Ovary (tissue), 9 donors: ENCODE results near the gene CCDC141. TPM values are rescaled to one million over a fixed set of nuclear protein-coding genes. Genes with fewer than 3 reads are reported as not detected.

Source experiments
- DNase-seq, 5 donors: peaks; one replicate each; pipeline ENCODE4 v3.0.0-alpha.2; 2019 to 2020
- H3K27ac ChIP-seq, 2 donors: fragments of 200-600 bp; one replicate each; pipeline versions ENCODE4 v1.5.1 to v1.8.0; 2019 to 2022
- H3K27me3 ChIP-seq: fragments of 200-600 bp; one replicate; pipeline ENCODE4 v1.8.0; 2022
- H3K36me3 ChIP-seq: fragments of 200-600 bp; sonication (generic); one replicate; pipeline ENCODE4 v1.5.1; 2019
- H3K4me1 ChIP-seq: one replicate; pipeline ENCODE4 v1.8.1; 2013; ENCODE audit warnings: mild to moderate bottlenecking, moderate library complexity; ENCODE audit not compliant: insufficient read depth
- H3K4me3 ChIP-seq: fragments of 200-600 bp; sonication (generic); one replicate; pipeline ENCODE4 v1.5.1; 2017
- H3K9me3 ChIP-seq, 2 donors: fragments of 200-600 bp in 1 of 2; sonication (generic) in 1 of 2; one replicate each; pipeline versions ENCODE4 v1.5.1 to v1.8.1; 2013 to 2019; ENCODE audit warnings: mild to moderate bottlenecking in 1 of 2, moderate library complexity in 1 of 2
- CTCF ChIP-seq, 3 donors: fragments of 450-650 bp in 2 of 3; fragments of 200-600 bp in 1 of 3; IDR thresholded peaks; one replicate each; pipeline versions ENCODE4 v1.5.1 to v1.8.0; 2016 to 2022; ENCODE audit warnings: antibody characterized with exemption in 3 of 3, mild to moderate bottlenecking in 1 of 3
- EP300 ChIP-seq: sonication (generic); formaldehyde crosslinking; IDR thresholded peaks from one replicate; pipeline ENCODE4 v1.6.1; 2017; ENCODE audit warnings: antibody characterized with exemption
- POLR2A ChIP-seq: fragments of 450-650 bp; IDR thresholded peaks from one replicate; pipeline ENCODE4 v1.6.1; 2017; ENCODE audit warnings: antibody characterized with exemption, mild to moderate bottlenecking, moderate library complexity
- WGBS, 3 donors: extraction: QIAGEN DNeasy Blood & Tissue Kit in 1 of 3; methylation state at CpG; one replicate each; pipeline versions ENCODE4 v1.1.5 to v1.1.7; 2013 to 2017; 5-methylcytosine and 5-hydroxymethylcytosine counted together
- intact Hi-C, 4 donors: fragments of 100-400 bp; cut with DNase I; formaldehyde crosslinking; loops; one replicate each; pipeline versions ENCODE4 v1.11.0 to v1.15.1; 2022 to 2023
- polyA plus RNA-seq, 2 donors: library from polyadenylated mRNA; stranded (reverse); fragments of 200-250 nt in 1 of 2; fragments of 350-450 nt in 1 of 2; fragmentation: Illumina TruSeq in 1 of 2; extraction: RNeasy Lipid Tissue Mini Kit (QIAGEN cat#74804) in 1 of 2; gene quantifications; one replicate each; pipeline ENCODE4 v1.2.3, GENCODE V29; 2013 to 2014
- total RNA-seq, 7 donors: library from RNA; depleted of rRNA in 2 of 7; stranded (reverse); fragments of >200 nt in 2 of 7; fragmentation: NEBNext Ultra II Directional in 3 of 7; extraction: Animal tissue kit (Norgen Biotek cat#: 25700) in 3 of 7; gene quantifications; one replicate each; pipeline versions ENCODE4 v1.1.0 to v1.2.4, GENCODE V29; 2016 to 2023
- donor health status: DM: no; HTN: no; CAD: no; lungs with moderate emphysema.
- donor health status: DM: no; HTN: no; CAD: no.
- donor health status: Bipolar disorder and iron deficiency.
- donor health status: DM: yes; HTN: yes; CAD: no.
- donor health status: DM: no; HTN: no; CAD: no.
- donor health status: DM: yes; HTN: yes; CAD: no.

The CCDC141 gene
- total and polyA plus RNA-seq, 9 donors: 0.35 to 6.2 (median 0.77) TPM

- no peak for TF ChIP-seq EP300
- Histone ChIP-seq H3K36me3 (no peaks in the 10 kb centered on the region), H3K4me1 (no peaks in the 10 kb centered on the region), H3K27ac (no peak overlapping the region), H3K9me3 (no peaks in the 10 kb centered on the region), H3K4me3 (no peak overlapping the region), H3K27me3 (no peaks in the 10 kb centered on the region)
- intact Hi-C loops: no loop called here
- WGBS, 3 donors: 87 to 88% (median 88%) methylated on average over 4 of the region's 4 CpGs
- no peak for DNase-seq
Measured at GRCh38 chr2:179036353-179036905, 13.5 kb downstream of the CCDC141 start.

GRCh38 chr2:179031731-179032408 lies 18.1 kb downstream of the CCDC141 start:
- Histone ChIP-seq H3K36me3 (no peaks in the 10 kb centered on the region), H3K27me3 (no peaks in the 10 kb centered on the region), H3K9me3 (no peaks in the 10 kb centered on the region), H3K4me1 (no peaks in the 10 kb centered on the region), H3K4me3 (no peak overlapping the region), H3K27ac (no peak overlapping the region)
- intact Hi-C loops: no loop called here
- TF ChIP-seq CTCF (IDR thresholded peaks at IDR 0.05) (no peak), POLR2A (no peak), EP300 (no peak)
- 9 to 22% (median 16%) methylated on average over 2 of the region's 2 CpGs for WGBS, 3 donors
- no peak for DNase-seq

GRCh38 chr2:179024445-179024844 lies 25.5 kb downstream of the CCDC141 start:
- TF ChIP-seq POLR2A (no peak), EP300 (no peak), CTCF (IDR thresholded peaks at IDR 0.05) (no peak)
- WGBS, 3 donors: 85 to 90% (median 86%) methylated on average over 2 of the region's 2 CpGs
- H3K9me3 ChIP-seq: peaks cover 0 to 6% of the 10 kb centered on the region in 2 donors
- no peaks in the 10 kb centered on the region for H3K27me3 ChIP-seq
- H3K4me3 ChIP-seq: no peak overlapping the region
- H3K27ac ChIP-seq: no peak overlapping the region
- H3K36me3 ChIP-seq: no peaks in the 10 kb centered on the region
- intact Hi-C loops: no loop called here
- no peaks in the 10 kb centered on the region for H3K4me1 ChIP-seq
- no peak for DNase-seq

GRCh38 chr2:179022685-179023084 lies 27.3 kb downstream of the CCDC141 start:
- TF ChIP-seq CTCF (IDR thresholded peaks at IDR 0.05) (no peak), POLR2A (no peak), EP300 (no peak)
- Histone ChIP-seq H3K27ac (no peak overlapping the region), H3K9me3 (peaks cover 0 to 6% of the 10 kb centered on the region in 2 donors), H3K4me3 (no peak overlapping the region), H3K27me3 (no peaks in the 10 kb centered on the region), H3K36me3 (no peaks in the 10 kb centered on the region), H3K4me1 (no peaks in the 10 kb centered on the region)
- intact Hi-C loops: no loop called here
- 88 to 92% (median 89%) methylated on average over 5 of the region's 5 CpGs for WGBS, 3 donors
- no peak for DNase-seq

- WGBS, 3 donors: 44 to 55% (median 52%) methylated on average over 2 of the region's 2 CpGs
- intact Hi-C loops: no loop called here
- H3K4me3 ChIP-seq: no peak overlapping the region
- no peak for TF ChIP-seq POLR2A
- H3K9me3 ChIP-seq: peaks cover 0 to 3% of the 10 kb centered on the region in 2 donors
- no peak for DNase-seq
- no peaks in the 10 kb centered on the region for H3K36me3 ChIP-seq
- no peaks in the 10 kb centered on the region for H3K27me3 ChIP-seq
- H3K4me1 ChIP-seq: no peaks in the 10 kb centered on the region
- no peak overlapping the region for H3K27ac ChIP-seq
Measured at GRCh38 chr2:179021258-179021657, 28.7 kb downstream of the CCDC141 start.
